ENCODE data around the gene IGDCC3.

IGDCC3 gene

DNA sequence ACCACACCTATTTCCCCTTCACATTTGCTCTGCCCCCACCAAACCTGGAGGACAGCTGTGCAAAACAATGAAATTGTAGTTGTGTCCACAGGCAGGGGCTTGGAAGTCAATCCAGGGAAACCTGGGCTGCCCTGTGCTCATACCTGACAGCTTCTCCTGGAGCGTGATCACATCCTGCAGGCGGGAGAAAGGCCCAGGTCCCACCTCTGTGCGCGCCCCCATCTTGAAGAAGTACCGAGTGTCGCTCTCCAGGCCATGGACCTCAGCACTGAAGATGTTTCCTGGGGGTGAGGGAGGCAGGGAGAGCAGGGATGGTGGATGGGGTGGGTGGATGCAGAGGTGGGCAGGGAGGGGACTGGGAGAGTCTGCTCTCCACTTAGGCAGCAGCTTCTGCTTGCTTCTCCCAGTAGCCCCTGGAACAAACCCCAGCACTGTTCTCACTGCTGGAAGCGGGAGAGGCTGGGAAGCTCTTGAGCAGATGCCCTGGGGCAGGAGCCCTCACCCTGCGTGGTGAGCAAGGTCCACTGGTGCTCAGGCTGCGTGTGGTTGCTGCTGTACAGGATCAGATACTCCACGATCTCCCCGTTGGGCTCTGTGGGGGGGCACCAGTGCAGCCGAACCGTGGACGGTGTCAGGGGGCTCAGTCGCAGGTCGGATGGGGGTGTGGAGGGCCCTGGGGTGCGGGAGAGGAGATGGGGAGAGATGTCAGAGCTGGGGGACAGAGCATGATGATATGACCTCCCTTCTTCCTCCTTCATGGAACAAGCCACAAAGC, 10.7 kb upstream of the IGDCC3 start:
- H3K9me3 ChIP-seq: no peaks in the 10 kb centered on the region
- H3K4me1 ChIP-seq: peaks cover 15% of the 10 kb centered on the region
- in situ Hi-C loops (cut with MboI; ENCODE audit: low sequenced_read_pairs): loop anchor here (5.0 to 10.0 kb wide), 2 partner anchors 191 to 354 kb away; no protein-coding TSS in a partner anchor
- no peak for DNase-seq (ENCODE audit: low spot score in 2 of 2)
- H3K36me3 ChIP-seq (replicated peaks): no peaks in the 10 kb centered on the region
- H3K4me3 ChIP-seq: no peak overlapping the region
- H3K27me3 ChIP-seq (ENCODE audit: low read depth): no peaks in the 10 kb centered on the region

DNA sequence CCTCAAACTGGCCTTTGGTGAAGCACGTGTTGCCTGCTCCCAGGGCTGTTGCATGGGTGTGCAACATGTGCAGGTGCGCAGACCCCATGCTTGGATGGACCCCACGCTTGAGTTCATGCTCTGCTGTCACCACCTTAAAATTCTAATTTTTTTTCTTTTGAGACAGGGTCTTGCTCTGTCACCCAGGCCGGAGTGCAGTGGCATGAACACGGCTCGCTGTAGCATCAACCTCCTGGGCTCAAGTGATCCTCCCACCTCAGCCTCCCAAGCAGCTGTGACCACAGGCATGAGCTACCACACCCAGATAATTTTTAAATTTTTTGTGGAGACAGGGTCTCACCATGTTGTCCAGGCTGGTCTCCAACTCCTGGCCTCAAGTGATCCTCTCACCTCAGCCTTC, 9.1 kb upstream of the IGDCC3 start:
- DNase-seq (ENCODE audit: low spot score in 2 of 2): no peak
- Histone ChIP-seq H3K27me3 (ENCODE audit: low read depth) (no peaks in the 10 kb centered on the region), H3K4me3 (no peak overlapping the region), H3K36me3 (replicated peaks) (no peaks in the 10 kb centered on the region), H3K9me3 (no peaks in the 10 kb centered on the region), H3K4me1 (peaks cover 15% of the 10 kb centered on the region)
- in situ Hi-C loops (cut with MboI; ENCODE audit: low sequenced_read_pairs): loop anchor here (5.0 to 10.0 kb wide), 2 partner anchors 190 to 352 kb away; no protein-coding TSS in a partner anchor

DNA sequence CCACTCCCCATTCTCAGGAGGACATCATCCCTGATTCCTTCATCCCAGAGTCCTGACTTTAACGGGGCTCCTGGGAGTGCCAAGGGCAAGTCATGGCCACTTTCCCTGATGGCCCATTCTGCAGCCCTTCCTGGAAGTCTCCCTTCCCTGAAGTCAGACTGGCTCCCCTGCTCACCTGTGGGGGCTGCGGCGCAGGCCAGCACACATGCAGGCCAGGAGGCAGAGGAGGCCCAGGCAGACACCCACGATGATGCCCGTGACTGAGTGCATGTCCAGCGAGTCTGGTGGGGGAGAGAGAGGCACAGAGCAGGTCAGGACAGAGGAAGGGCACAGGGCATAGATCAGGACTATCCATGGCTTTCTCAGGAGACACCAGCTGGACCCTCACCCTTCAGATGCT, 8.6 kb upstream of the IGDCC3 start:
- Histone ChIP-seq H3K36me3 (replicated peaks) (no peaks in the 10 kb centered on the region), H3K27me3 (ENCODE audit: low read depth) (no peaks in the 10 kb centered on the region), H3K9me3 (no peaks in the 10 kb centered on the region), H3K4me1 (peaks cover 15% of the 10 kb centered on the region), H3K4me3 (no peak overlapping the region)
- in situ Hi-C loops (cut with MboI; ENCODE audit: low sequenced_read_pairs): loop anchor here (5.0 to 10.0 kb wide), 2 partner anchors 189 to 352 kb away; no protein-coding TSS in a partner anchor
- no peak for DNase-seq (ENCODE audit: low spot score in 2 of 2)

DNA sequence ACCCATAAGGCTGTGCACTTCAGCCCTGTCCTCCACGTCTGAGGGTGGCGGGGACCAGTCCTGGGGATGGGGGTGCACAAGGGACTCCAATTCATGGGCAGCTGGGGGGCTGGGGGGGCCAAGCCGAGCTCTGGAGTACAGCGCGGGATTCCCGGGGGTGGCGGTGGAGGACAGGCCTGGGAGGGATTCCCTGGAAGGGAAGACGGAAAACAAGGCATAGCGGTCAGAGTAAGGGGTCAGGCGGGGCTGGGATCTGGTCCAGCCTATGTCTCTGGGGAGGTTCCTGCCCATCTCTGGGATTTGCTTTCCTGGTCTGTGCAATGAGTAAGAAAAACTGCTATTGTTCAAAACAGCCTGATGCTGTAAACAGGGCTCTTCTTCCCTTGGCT, 8.1 kb upstream of the IGDCC3 start:
- no peak overlapping the region; the same call in 1 of the 2 replicates for H3K4me3 ChIP-seq
- H3K36me3 ChIP-seq (replicated peaks): no peaks in the 10 kb centered on the region
- in situ Hi-C loops (cut with MboI; ENCODE audit: low sequenced_read_pairs): loop anchor here (5.0 to 10.0 kb wide), 2 partner anchors 189 to 351 kb away; no protein-coding TSS in a partner anchor
- DNase-seq (ENCODE audit: low spot score in 2 of 2): no peak
- no peaks in the 10 kb centered on the region for H3K9me3 ChIP-seq
- H3K27me3 ChIP-seq (ENCODE audit: low read depth): no peaks in the 10 kb centered on the region
- peaks cover 15% of the 10 kb centered on the region for H3K4me1 ChIP-seq

DNA sequence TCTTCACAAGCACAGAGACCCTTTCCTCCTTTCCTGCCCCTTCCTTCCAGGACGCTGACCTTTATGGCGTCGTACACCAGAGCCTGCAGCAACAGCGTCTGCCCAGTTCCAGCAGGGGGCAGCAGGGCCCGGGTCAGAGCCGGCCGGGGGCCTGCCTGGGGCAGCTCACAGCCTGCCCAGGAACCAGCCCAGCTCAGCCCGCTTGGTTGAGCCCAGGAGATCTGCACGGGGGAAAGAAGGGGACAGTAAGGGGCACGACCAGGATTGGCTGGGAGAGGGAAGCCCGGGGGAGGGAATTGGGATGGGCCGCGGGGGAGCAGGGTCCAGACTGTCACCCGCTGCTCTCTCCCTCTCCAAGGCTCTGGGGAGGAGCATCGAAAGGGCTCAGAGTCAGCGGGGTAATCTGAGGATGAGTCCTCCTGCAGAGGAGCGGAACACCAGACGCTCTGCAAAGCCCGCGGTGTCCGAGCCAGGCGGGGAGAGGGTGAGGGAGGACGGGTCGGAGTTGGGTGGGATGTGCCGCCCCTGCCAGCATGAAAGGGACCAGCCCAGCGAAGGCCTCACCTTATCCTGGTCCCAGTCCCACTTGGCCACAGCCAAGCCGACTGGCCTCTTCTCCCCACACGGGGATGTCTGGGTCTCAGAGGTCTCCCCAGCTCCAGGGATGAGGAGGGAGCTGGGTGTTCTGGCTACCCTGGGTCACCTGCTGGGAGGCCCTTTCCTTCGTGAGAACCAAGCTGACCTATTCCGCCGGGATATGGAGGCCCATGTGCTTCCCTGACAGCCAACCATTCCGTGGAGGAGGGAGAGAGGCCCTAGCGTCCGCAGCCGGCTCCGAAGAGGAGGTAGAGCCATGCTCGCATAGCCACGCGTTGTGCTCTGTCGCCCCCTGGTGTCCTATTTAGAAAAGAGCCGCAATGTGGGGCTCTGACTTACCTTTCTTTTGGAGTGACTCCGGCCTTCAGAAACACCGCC, 7.4 kb upstream of the IGDCC3 start:
- H3K27me3 ChIP-seq (ENCODE audit: low read depth): no peaks in the 10 kb centered on the region
- no peaks in the 10 kb centered on the region for H3K9me3 ChIP-seq
- peak overlapping the region; percentile 16 for H3K4me3 ChIP-seq
- peaks cover 15% of the 10 kb centered on the region for H3K4me1 ChIP-seq
- peak; percentile 99 to 100 for DNase-seq (ENCODE audit: low spot score in 2 of 2)
- no peaks in the 10 kb centered on the region for H3K36me3 ChIP-seq (replicated peaks)
- in situ Hi-C loops (cut with MboI; ENCODE audit: low sequenced_read_pairs): loop anchor here (5.0 to 10.0 kb wide), 3 partner anchors 68 to 350 kb away; no protein-coding TSS in a partner anchor

DNA sequence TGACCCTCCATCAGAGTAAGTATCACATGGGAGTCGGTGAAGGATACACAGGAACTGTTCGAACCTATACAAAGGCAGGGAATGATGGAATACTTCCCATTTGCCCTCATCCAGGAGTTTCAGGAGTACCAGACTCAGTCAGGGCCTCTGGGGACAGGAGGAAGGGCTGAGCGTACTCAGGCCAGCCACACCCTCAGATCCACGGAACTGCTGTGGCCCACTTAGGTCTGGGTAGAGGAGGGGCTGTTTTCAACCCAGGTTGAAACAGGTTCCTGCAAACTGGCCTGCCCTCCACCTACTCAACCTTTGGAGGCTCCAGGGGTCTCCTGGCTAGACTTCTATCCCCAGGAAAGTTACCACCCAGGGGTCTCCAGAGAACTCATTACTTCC, 6.7 kb upstream of the IGDCC3 start:
- Histone ChIP-seq H3K4me3 (no peak overlapping the region; the same call in 1 of the 2 replicates), H3K27me3 (ENCODE audit: low read depth) (no peaks in the 10 kb centered on the region)
- in situ Hi-C loops (cut with MboI; ENCODE audit: low sequenced_read_pairs): loop anchor here (5.0 to 10.0 kb wide), 2 partner anchors 67 to 350 kb away; no protein-coding TSS in a partner anchor

DNA sequence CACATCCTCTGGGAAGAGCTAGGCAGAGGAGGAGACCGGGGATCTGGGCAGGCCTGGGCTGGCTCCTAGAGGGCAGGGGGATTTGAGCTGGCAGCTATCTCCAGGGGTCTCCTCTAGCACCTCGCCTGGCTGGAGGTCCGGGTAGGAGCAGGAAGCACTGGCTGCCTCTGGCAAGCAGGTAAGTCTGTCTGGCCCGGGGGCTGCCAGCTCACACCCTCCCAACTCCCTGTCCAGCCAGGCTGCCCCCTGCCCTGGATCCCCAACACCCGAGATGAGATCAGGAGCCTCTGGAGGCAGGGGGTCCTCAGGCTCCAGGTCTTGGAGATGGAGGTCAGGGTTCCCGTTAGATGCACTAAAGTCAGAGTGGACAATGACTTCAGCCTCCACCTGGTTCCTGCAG, 6.2 kb upstream of the IGDCC3 start:
- Histone ChIP-seq H3K36me3 (replicated peaks) (no peaks in the 10 kb centered on the region), H3K4me3 (no peak overlapping the region), H3K9me3 (no peaks in the 10 kb centered on the region), H3K4me1 (peaks cover 15% of the 10 kb centered on the region), H3K27me3 (ENCODE audit: low read depth) (no peaks in the 10 kb centered on the region)
- no peak for DNase-seq (ENCODE audit: low spot score in 2 of 2)
- in situ Hi-C loops (cut with MboI; ENCODE audit: low sequenced_read_pairs): loop anchor here (5.0 to 10.0 kb wide), 2 partner anchors 67 to 349 kb away; no protein-coding TSS in a partner anchor

More for the DNA sequence above, 6.7 kb upstream of the IGDCC3 start:
- Histone ChIP-seq H3K36me3 (replicated peaks) (no peaks in the 10 kb centered on the region), H3K4me1 (peaks cover 15% of the 10 kb centered on the region), H3K9me3 (no peaks in the 10 kb centered on the region)
- DNase-seq (ENCODE audit: low spot score in 2 of 2): no peak

DNA sequence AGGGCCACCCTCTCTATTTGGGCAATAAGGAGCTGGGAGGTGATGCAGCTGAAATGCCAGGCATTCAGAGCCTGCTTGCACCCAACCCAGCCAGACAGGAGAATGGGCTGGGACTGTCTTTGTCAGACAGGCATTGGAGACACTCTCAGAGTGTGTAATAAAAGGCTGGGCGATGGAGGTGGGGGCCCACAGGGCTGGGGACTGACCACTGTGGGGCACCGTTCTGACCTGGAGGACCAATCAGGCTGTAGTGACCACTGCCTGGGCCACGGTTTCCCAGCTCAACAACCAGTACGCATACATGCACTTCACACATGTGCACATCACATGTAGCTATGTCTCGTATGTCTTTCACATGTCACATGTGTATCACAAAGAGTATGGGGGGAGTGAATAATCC, 5.7 kb upstream of the IGDCC3 start:
- H3K36me3 ChIP-seq (replicated peaks): no peaks in the 10 kb centered on the region
- no peaks in the 10 kb centered on the region for H3K9me3 ChIP-seq
- DNase-seq (ENCODE audit: low spot score in 2 of 2): no peak
- H3K4me3 ChIP-seq: no peak overlapping the region
- no peaks in the 10 kb centered on the region for H3K27me3 ChIP-seq (ENCODE audit: low read depth)
- H3K4me1 ChIP-seq: peaks cover 17% of the 10 kb centered on the region
- in situ Hi-C loops (cut with MboI; ENCODE audit: low sequenced_read_pairs): loop anchor here (5.0 to 10.0 kb wide), 2 partner anchors 66 to 349 kb away; no protein-coding TSS in a partner anchor

DNA sequence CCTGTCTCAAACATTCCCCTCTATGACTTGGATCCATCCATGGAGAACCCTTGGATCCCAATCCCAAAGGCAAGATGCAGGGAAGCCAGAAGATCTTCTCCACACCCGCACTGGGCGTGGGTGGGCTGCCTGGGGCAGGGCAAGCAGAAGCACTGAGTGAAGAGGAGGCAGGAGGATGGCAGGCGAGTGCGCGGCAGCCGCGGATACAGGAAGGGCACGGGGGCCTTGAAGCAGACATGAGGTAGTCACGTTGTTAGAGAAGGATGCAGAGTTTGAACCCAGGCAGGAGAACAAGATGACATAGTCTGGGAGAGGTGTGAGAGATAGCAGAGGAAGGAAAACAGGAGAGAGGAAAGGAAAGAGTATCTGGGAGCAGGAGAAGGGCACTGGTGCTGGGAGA, 5.1 kb upstream of the IGDCC3 start:
- in situ Hi-C loops (cut with MboI; ENCODE audit: low sequenced_read_pairs): loop anchor here (5.0 to 10.0 kb wide), 2 partner anchors 66 to 348 kb away; no protein-coding TSS in a partner anchor
- H3K27me3 ChIP-seq (ENCODE audit: low read depth): no peaks in the 10 kb centered on the region
- H3K4me1 ChIP-seq: peaks cover 20% of the 10 kb centered on the region
- H3K9me3 ChIP-seq: no peaks in the 10 kb centered on the region
- no peaks in the 10 kb centered on the region for H3K36me3 ChIP-seq (replicated peaks)
- H3K4me3 ChIP-seq: no peak overlapping the region
- no peak for DNase-seq (ENCODE audit: low spot score in 2 of 2)

DNA sequence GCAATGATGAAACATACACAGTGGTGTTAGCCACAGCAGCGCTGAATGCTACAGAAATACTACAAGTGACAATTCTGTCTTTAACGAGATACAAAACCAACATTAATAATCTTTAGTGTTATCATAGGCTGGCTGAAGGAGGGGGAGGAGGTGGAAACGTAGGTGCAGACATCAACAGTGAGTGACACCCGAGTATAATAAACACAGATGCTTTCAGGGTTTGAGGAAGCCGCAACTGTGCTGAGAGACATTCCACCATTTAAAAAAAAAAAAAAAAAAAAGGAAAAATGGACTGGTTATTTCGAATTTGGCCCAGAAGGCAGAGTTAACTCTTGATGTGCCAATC, 4.3 kb upstream of the IGDCC3 start:
- DNase-seq (ENCODE audit: low spot score in 2 of 2): no peak
- H3K4me1 ChIP-seq: peaks cover 20% of the 10 kb centered on the region
- in situ Hi-C loops (cut with MboI; ENCODE audit: low sequenced_read_pairs): loop anchor here (5.0 to 10.0 kb wide), 2 partner anchors 65 to 347 kb away; no protein-coding TSS in a partner anchor
- H3K4me3 ChIP-seq: no peak overlapping the region
- no peaks in the 10 kb centered on the region for H3K36me3 ChIP-seq (replicated peaks)
- no peaks in the 10 kb centered on the region for H3K9me3 ChIP-seq
- H3K27me3 ChIP-seq (ENCODE audit: low read depth): no peaks in the 10 kb centered on the region

DNA sequence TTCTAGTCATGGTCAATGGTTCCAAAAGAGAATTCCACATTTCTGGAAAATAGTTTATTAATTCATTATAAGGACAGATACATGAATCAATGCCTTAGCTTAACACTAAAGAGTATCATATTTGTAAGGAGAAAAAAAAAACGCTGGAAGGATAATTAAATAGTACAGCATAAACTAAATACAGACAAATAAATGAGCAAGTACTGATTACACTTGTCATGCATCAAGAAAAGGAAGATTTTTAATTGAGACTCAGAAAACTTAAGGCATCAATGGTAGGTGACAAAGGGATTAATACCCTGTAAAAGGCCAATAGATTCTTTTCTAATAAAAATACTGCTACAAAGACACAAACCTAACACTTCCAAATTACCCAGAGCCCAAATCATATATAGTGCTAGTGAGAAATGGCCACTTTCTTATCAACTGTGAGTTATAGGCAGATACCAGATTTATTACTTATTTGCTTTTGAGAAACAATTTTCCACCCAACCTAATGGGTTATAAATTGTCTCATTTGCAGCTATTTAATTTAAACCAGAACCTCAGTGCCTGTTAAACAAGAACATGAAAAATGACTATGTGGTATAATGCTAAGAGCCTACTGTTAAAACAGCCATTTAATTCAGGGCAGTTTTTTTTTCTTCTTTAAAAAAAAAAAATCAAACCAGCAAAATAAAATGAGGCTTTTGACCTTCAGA, 3.8 kb upstream of the IGDCC3 start:
- DNase-seq (ENCODE audit: low spot score in 2 of 2): no peak
- Histone ChIP-seq H3K36me3 (replicated peaks) (no peaks in the 10 kb centered on the region), H3K4me1 (peaks cover 22% of the 10 kb centered on the region), H3K4me3 (no peak overlapping the region), H3K27me3 (ENCODE audit: low read depth) (no peaks in the 10 kb centered on the region), H3K9me3 (no peaks in the 10 kb centered on the region)
- in situ Hi-C loops (cut with MboI; ENCODE audit: low sequenced_read_pairs): loop anchor here (5.0 to 10.0 kb wide), 2 partner anchors 64 to 347 kb away; no protein-coding TSS in a partner anchor

DNA sequence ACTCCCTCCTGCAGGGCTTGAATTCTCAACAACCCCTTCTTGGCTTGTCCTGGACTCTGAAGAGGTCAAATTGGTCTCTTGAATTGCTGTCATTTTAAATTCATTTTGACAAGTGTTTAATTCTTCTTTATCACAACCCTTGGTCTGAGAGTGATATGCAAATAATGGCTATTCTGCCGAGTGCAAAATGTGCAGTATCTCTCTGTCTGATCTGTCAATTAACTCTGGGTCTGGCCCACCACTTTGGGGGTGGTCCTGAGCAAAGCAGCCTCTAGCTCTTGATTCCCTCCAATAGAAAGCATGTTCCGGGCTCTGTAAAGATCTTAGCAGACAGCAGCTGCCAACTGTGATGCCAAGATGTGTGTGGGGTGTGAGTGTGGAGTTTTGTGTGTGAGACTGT, 2.2 kb upstream of the IGDCC3 start:
- Histone ChIP-seq H3K27me3 (ENCODE audit: low read depth) (no peaks in the 10 kb centered on the region), H3K4me1 (peaks cover 12% of the 10 kb centered on the region), H3K36me3 (replicated peaks) (peaks cover 4% of the 10 kb centered on the region; the same call in 1 of the 2 replicates), H3K9me3 (no peaks in the 10 kb centered on the region), H3K4me3 (no peak overlapping the region)
- no peak for DNase-seq (ENCODE audit: low spot score in 2 of 2)
- in situ Hi-C loops (cut with MboI; ENCODE audit: low sequenced_read_pairs): loop anchor here (5.0 to 10.0 kb wide), 2 partner anchors 63 to 345 kb away; no protein-coding TSS in a partner anchor

Measured in HAP-1 (cell line).